GM23248 (cell line): ENCODE measurements around the gene DLX6. TPM values are rescaled to one million over a fixed set of nuclear protein-coding genes. Genes with fewer than 3 reads are reported as not detected.
A peak's percentile ranks its signal among the peaks of the same experiment; 100 is the strongest.
"Not testable (repeated sequence)": the region's sequence is repeated elsewhere in the genome, so short reads cannot be mapped to it uniquely, and the experiment has no call there.

ENCODE experiments used
- DNase-seq: peaks from one replicate; pipeline ENCODE4 v3.0.0-alpha.2; 2015
- H2AFZ ChIP-seq: fragments of 200-600 bp; sonication (generic); 2 replicates; pipeline ENCODE4 v1.6.1; 2016; ENCODE audit warnings: antibody characterized with exemption
- H3F3A ChIP-seq: fragments of 200-600 bp; sonication (generic); 2 replicates; pipeline ENCODE4 v1.6.1; 2016; ENCODE audit warnings: mild to moderate bottlenecking, antibody characterized with exemption, mixed run types; ENCODE audit not compliant: insufficient read depth
- H3K27ac ChIP-seq: fragments of 200-600 bp; sonication (generic); 2 replicates; pipeline ENCODE4 v1.5.1; 2016; ENCODE audit warnings: mild to moderate bottlenecking
- H3K27me3 ChIP-seq: fragments of 200-600 bp; sonication (generic); replicated peaks from 2 replicates; pipeline ENCODE4 v1.6.1; 2016; ENCODE audit warnings: mild to moderate bottlenecking; ENCODE audit not compliant: insufficient read depth
- H3K36me3 ChIP-seq: fragments of 200-600 bp; sonication (generic); 2 replicates; pipeline ENCODE4 v1.6.1; 2016; ENCODE audit warnings: low read depth, mild to moderate bottlenecking
- H3K4me1 ChIP-seq: fragments of 200-600 bp; sonication (generic); 2 replicates; pipeline ENCODE4 v1.6.1; 2016; ENCODE audit warnings: mild to moderate bottlenecking; ENCODE audit not compliant: insufficient read depth
- H3K4me2 ChIP-seq: fragments of 200-600 bp; sonication (generic); one replicate; pipeline ENCODE4 v1.6.1; 2016; ENCODE audit warnings: mild to moderate bottlenecking; ENCODE audit not compliant: unreplicated experiment
- H3K4me3 ChIP-seq: fragments of 200-600 bp; sonication (generic); 2 replicates; pipeline ENCODE4 v1.5.1; 2016; ENCODE audit warnings: mild to moderate bottlenecking
- H3K79me2 ChIP-seq: fragments of 200-600 bp; sonication (generic); 2 replicates; pipeline ENCODE4 v1.6.1; 2016; ENCODE audit warnings: mild to moderate bottlenecking; ENCODE audit not compliant: insufficient read depth
- H3K9ac ChIP-seq: fragments of 200-600 bp; sonication (generic); 2 replicates; pipeline ENCODE4 v1.6.1; 2016; ENCODE audit warnings: mild to moderate bottlenecking
- H3K9me2 ChIP-seq: fragments of 200-600 bp; sonication (generic); 2 replicates; pipeline ENCODE4 v1.6.1; 2016; ENCODE audit warnings: mixed run types, mild to moderate bottlenecking, moderate library complexity; ENCODE audit not compliant: insufficient read depth
- H3K9me3 ChIP-seq: fragments of 200-600 bp; sonication (generic); one replicate; pipeline ENCODE4 v1.6.1; 2017; ENCODE audit warnings: low read depth
- H4K20me1 ChIP-seq: fragments of 200-600 bp; sonication (generic); 2 replicates; pipeline ENCODE4 v1.6.0; 2016; ENCODE audit not compliant: insufficient read depth
- EZH2 ChIP-seq: fragments of 200-600 bp; sonication (generic); IDR thresholded peaks from 2 replicates; pipeline ENCODE4 v1.6.1; 2018; ENCODE audit warnings: antibody characterized with exemption, mild to moderate bottlenecking; ENCODE audit not compliant: insufficient read depth, poor library complexity, severe bottlenecking
- EZH2phosphoT487 ChIP-seq: fragments of 200-600 bp; sonication (generic); IDR thresholded peaks from 2 replicates; pipeline ENCODE4 v1.6.1; 2018; ENCODE audit warnings: antibody characterized with exemption, moderate library complexity, mild to moderate bottlenecking, low read depth; ENCODE audit not compliant: insufficient read depth
- WGBS, 2 experiments: methylation state at CpG; one replicate each; pipeline ENCODE4 v1.1.6; 2015 to 2017; ENCODE audit warnings: low lambda C conversion rate in 2 of 2, low coverage in 1 of 2; ENCODE audit errors: missing lambda C conversion rate in 2 of 2; 5-methylcytosine and 5-hydroxymethylcytosine counted together
- in situ Hi-C: fragments of 300-500 bp; cut with MboI; formaldehyde crosslinking; loops from 2 replicates; pipeline ENCODE4 v1.15.0; 2020
- polyA plus RNA-seq: library from polyadenylated mRNA; unstranded; fragments of >200 nt; fragmentation: Nextera tagmentation; extraction: Ambion mirVana; gene quantifications from 2 replicates; pipeline ENCODE4 v1.2.1, GENCODE V29; 2016
- small RNA-seq: library from RNA; depleted of rRNA; stranded (forward); fragments of <200 nt; gene quantifications from one replicate; pipeline ENCODE3, GENCODE V24; 2014; ENCODE audit warnings: low read depth, low replicate concordance
- total RNA-seq: library from RNA; depleted of rRNA; stranded (reverse); fragments of >200 nt; shearing (Covaris generic); gene quantifications from 2 replicates; pipeline ENCODE4 v1.2.3, GENCODE V29; 2014; rRNA removed

The DLX6 gene
- total and polyA plus RNA-seq, 2 experiments from 2014 or later = not detected

- peak; percentile 90 for DNase-seq
- no peaks in the 10 kb centered on the region for H4K20me1 ChIP-seq
- no peaks in the 10 kb centered on the region for H3K4me1 ChIP-seq
- no peaks in the 10 kb centered on the region for H3K9me3 ChIP-seq
- peak overlapping the region; percentile 71 for H3K4me3 ChIP-seq
- in situ Hi-C loops = loop anchor here (10.0 kb wide), 1 partner anchor 953 kb away; no protein-coding TSS in a partner anchor
- no peaks in the 10 kb centered on the region for H3K79me2 ChIP-seq
- TF ChIP-seq EZH2phosphoT487 (no peak), EZH2 (no peak)
- H3K36me3 ChIP-seq = no peaks in the 10 kb centered on the region
- no peak overlapping the region for H3K27ac ChIP-seq
- peaks cover 64% of the 10 kb centered on the region for H3K27me3 ChIP-seq
- peak overlapping the region; percentile 80 for H2AFZ ChIP-seq
- WGBS, 2 experiments = 5% methylated on average over 23 of the region's 23 CpGs
- no peaks in the 10 kb centered on the region for H3F3A ChIP-seq
- peak overlapping the region; percentile 96 for H3K4me2 ChIP-seq
- no peak overlapping the region for H3K9ac ChIP-seq
- no peaks in the 10 kb centered on the region for H3K9me2 ChIP-seq
These were observed 22.3 kb downstream of the DLX6 start for GRCh38 chr7:97027427-97028234.

DNA sequence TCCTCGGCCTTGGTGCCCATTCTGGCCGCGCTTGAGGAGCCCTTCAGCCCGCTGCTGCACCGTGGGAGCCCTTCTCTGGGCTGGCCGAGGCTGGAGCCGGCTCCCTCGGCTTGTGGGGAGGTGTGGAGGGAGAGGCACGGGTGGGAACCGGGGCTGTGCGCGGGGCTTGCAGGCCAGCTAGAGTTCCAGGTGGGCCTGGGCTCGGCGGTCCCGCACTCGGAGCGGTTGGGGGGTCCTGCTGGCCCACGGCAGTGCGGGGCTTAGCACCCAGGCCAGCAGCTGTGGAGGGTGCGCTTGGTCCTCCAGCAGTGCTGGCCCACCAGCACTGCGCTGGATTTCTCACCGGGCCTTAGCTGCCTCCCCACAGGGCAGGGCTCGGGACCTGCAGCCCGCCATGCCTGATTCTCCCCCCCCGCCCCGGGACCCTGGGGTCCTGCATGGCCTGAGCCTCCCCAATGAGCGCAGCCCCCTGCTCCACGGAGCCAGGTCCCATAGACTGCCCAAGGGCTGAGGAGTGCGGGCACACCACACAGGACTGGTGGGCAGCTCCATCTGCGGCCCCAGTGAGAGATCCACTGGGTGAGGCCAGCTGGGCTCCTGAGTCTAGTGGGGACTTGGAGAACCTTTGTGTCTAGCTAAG is 29.0 kb downstream of the DLX6 start:
- DNase-seq, H3K27ac ChIP-seq, in situ Hi-C loops, H3F3A ChIP-seq, H3K9me2 ChIP-seq, H3K9ac ChIP-seq, H3K36me3 ChIP-seq, H3K4me2 ChIP-seq, H3K9me3 ChIP-seq, H3K79me2 ChIP-seq, H3K4me3 ChIP-seq, H3K4me1 ChIP-seq, H4K20me1 ChIP-seq, H2AFZ ChIP-seq: not testable (repeated sequence)
- WGBS, 2 experiments = 74% methylated on average over 22 to 29 of the region's 30 CpGs
- H3K27me3 ChIP-seq = peaks cover 18% of the 10 kb centered on the region

DNA sequence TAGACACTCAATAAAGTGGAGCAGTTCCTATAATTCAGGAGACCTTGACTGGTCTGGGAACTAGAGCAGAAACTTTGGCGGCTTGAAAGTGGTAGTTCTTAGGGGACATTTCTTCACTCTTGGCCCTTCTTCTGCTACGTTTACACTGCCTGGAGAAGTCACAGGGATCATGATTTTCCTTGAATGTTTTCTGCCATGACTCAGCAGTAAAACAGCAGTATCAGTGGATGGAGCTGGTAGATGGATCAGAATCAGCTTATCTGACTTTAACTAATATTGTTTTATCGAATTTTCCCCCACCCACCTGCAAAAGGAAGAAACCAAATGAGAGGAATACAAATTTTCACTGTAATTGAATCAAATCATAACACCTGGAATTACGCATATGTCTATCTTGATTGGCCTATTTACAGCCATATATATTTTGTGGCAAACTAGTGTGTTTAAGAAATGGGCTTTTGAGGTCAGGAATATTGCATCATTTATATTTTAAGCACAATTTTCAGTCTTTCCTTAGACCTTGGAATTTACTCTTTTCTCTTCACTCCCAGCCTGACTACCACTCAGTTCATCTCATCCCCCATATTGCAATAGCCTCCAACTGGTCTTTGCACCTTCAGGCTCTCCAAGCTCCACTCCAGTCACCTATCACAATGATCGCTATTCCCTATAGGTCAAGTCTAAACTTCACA is 34.2 kb downstream of the DLX6 start:
- H3K27ac ChIP-seq = no peak overlapping the region
- H3K36me3 ChIP-seq = no peaks in the 10 kb centered on the region
- H4K20me1 ChIP-seq = no peaks in the 10 kb centered on the region
- DNase-seq = no peak
- no peak for TF ChIP-seq EZH2
- no peak for TF ChIP-seq EZH2phosphoT487
- in situ Hi-C loops = loop anchor here (10.0 kb wide), 1 partner anchor 1135 kb away; no protein-coding TSS in a partner anchor
- H3F3A ChIP-seq = 0 out of 2 replicates have a peak, but pooled peaks cover 3% of the 10 kb centered on the region
- H3K9me3 ChIP-seq = no peaks in the 10 kb centered on the region
- no peaks in the 10 kb centered on the region for H3K79me2 ChIP-seq
- H3K4me1 ChIP-seq = no peaks in the 10 kb centered on the region
- WGBS, 2 experiments = 30 to 33% methylated on average over 5 of the region's 5 CpGs
- H3K4me3 ChIP-seq = no peak overlapping the region
- no peak overlapping the region for H2AFZ ChIP-seq
- H3K4me2 ChIP-seq = no peak overlapping the region
- 0 out of 2 replicates have a peak, but pooled peaks cover 5% of the 10 kb centered on the region for H3K27me3 ChIP-seq
- H3K9me2 ChIP-seq = no peaks in the 10 kb centered on the region
- no peak overlapping the region for H3K9ac ChIP-seq

GRCh38 chr7:97043281-97043680 is 37.9 kb downstream of the DLX6 start:
- TF ChIP-seq EZH2 (no peak), EZH2phosphoT487 (no peak)
- H3K9me2 ChIP-seq = no peaks in the 10 kb centered on the region
- no peaks in the 10 kb centered on the region for H3K79me2 ChIP-seq
- WGBS, 2 experiments = 1 to 4% methylated on average over 2 of the region's 2 CpGs
- no peak overlapping the region for H3K4me2 ChIP-seq
- no peak overlapping the region for H2AFZ ChIP-seq
- H3K27me3 ChIP-seq = 0 out of 2 replicates have a peak, but pooled peaks cover 5% of the 10 kb centered on the region
- in situ Hi-C loops = loop anchor here (10.0 kb wide), 1 partner anchor 1138 kb away; no protein-coding TSS in a partner anchor
- no peaks in the 10 kb centered on the region for H3K36me3 ChIP-seq
- H3K9ac ChIP-seq = no peak overlapping the region
- H3K4me1 ChIP-seq = no peaks in the 10 kb centered on the region
- H3K9me3 ChIP-seq = no peaks in the 10 kb centered on the region
- H4K20me1 ChIP-seq = no peaks in the 10 kb centered on the region
- peak; percentile 47 for DNase-seq
- 0 out of 2 replicates have a peak, but pooled peaks cover 3% of the 10 kb centered on the region for H3F3A ChIP-seq
- H3K27ac ChIP-seq = no peak overlapping the region
- H3K4me3 ChIP-seq = no peak overlapping the region

Small RNAs within 50 kb of the gene (small RNA-seq; reads per million reads assigned to genes)
- gene RF01778 (not detected), gene RF01887 (not detected), gene RF01888 (not detected)

Other genes with a start within 250 kb of the DLX6 start
- gene DLX5, start 19.3 kb downstream of the DLX6 start, total RNA-seq = not detected in 2 replicates
- not detected in 2 replicates for gene DLX5, start 19.3 kb downstream of the DLX6 start, polyA plus RNA-seq
- 4.6 and 6.3 TPM in 2 replicates for gene SDHAF3, start 112.1 kb downstream of the DLX6 start, total RNA-seq
- 29.2 and 34.0 TPM in 2 replicates for gene SDHAF3, start 112.1 kb downstream of the DLX6 start, polyA plus RNA-seq